ENCODE results near the gene PNP. TPM values are rescaled to one million over a fixed set of nuclear protein-coding genes. Genes with fewer than 3 reads are reported as not detected.

The PNP gene
- total RNA-seq, 1 experiment from 2014 or later, result 97.0 TPM

DNA sequence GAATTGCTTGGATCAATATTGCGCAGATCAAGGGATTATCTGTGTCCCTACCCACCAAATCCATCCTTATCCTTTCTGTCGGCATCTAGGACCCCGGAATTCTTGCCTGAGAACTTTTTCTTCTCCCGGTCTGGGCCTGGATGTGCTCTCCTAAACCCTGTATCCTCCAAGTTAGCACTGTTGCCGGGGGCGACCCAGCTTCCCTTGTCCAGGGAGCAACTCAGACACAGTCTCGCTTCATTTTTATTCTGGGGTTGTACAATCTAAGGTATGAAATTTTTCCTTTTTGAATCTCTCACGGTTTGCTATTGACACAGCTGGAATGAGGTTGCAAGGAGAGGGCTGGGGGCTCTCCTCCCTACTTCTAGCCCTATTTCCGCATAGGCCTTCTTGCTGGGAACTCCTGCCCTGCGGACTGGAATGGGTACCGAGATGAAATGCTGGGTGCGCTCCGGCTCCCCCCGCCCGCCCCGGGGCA lies 403 bp upstream of the PNP start:
- no peak for DNase-seq (ENCODE audit: low spot score)
- no TSS peak for BruUV-seq (replicated peaks)
- peaks cover 22% of the 10 kb centered on the region for H3K36me3 ChIP-seq (ENCODE audit: insufficient read depth, low read length, poor library complexity, severe bottlenecking)
- POLR2A ChIA-PET (ENCODE audit: low non-redundant PET), result no interaction called here
- no peaks in the 10 kb centered on the region for H3K9me3 ChIP-seq (ENCODE audit: low read depth, low read length, poor library complexity, severe bottlenecking)
- no peak overlapping the region for H3K27ac ChIP-seq (ENCODE audit: low read depth, low read length, poor library complexity, severe bottlenecking)
- intact Hi-C loops (cut with micrococcal nuclease; ENCODE audit: unreplicated experiment), result no loop called here
- CTCF ChIA-PET, result no interaction called here
- TF ChIP-seq, protein P1, sequence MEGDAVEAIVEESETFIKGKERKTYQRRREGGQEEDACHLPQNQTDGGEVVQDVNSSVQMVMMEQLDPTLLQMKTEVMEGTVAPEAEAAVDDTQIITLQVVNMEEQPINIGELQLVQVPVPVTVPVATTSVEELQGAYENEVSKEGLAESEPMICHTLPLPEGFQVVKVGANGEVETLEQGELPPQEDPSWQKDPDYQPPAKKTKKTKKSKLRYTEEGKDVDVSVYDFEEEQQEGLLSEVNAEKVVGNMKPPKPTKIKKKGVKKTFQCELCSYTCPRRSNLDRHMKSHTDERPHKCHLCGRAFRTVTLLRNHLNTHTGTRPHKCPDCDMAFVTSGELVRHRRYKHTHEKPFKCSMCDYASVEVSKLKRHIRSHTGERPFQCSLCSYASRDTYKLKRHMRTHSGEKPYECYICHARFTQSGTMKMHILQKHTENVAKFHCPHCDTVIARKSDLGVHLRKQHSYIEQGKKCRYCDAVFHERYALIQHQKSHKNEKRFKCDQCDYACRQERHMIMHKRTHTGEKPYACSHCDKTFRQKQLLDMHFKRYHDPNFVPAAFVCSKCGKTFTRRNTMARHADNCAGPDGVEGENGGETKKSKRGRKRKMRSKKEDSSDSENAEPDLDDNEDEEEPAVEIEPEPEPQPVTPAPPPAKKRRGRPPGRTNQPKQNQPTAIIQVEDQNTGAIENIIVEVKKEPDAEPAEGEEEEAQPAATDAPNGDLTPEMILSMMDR (conservative IDR thresholded peaks at IDR 0.05; ENCODE audit: low read depth, low read length), result no peak
- no peak for TF ChIP-seq EZH2 (IDR thresholded peaks at IDR 0.05; ENCODE audit: borderline replicate concordance, low read depth, low read length, poor library complexity, severe bottlenecking)
- H3K4me1 ChIP-seq (ENCODE audit: insufficient read depth, low read length, poor library complexity, severe bottlenecking), result peaks cover 9% of the 10 kb centered on the region
- no peaks in the 10 kb centered on the region for H3K27me3 ChIP-seq (replicated peaks; ENCODE audit: insufficient read depth, low read depth, low read length, poor library complexity)
- H3K4me3 ChIP-seq (ENCODE audit: low read depth, low read length, poor library complexity, severe bottlenecking), result peak overlapping the region; percentile 87

DNA sequence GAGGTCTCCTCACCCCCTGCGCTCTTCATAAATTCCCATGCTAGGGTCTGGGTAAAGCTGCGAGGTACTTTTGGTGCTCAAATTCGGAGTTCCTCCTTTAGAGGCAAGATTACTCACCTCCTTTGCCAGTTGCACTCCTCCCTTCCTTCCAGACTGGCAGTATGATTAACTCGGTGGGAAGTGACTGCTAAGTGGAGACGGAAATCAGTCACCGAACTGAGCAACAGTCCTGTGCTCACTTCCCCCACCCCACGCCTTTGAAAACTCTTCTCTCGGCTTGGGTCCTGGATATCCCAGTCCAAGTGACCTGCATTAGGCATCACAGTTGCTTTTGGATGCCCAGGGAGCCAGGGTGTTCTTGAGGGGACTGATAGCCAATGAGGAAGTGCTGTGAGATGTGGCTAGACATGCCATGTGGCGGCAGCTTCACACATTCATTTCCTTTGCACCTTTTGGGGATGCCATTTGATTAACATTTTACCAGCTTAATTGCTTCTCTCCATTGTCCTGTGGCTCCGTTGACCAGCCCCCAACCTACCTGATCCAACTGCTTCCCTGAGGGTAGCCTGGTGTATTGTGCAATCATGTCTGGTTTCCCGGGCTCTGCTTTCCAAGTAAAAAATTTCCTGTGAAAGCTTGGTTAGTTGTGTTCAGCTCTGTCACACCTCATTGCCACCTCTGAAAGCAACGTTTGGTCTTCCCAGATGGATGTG lies 840 bp downstream of the PNP start:
- Histone ChIP-seq H3K27me3 (replicated peaks; ENCODE audit: insufficient read depth, low read depth, low read length, poor library complexity) (no peaks in the 10 kb centered on the region), H3K4me1 (ENCODE audit: insufficient read depth, low read length, poor library complexity, severe bottlenecking) (peaks cover 9% of the 10 kb centered on the region), H3K4me3 (ENCODE audit: low read depth, low read length, poor library complexity, severe bottlenecking) (peak overlapping the region; percentile 87), H3K36me3 (ENCODE audit: insufficient read depth, low read length, poor library complexity, severe bottlenecking) (peaks cover 35% of the 10 kb centered on the region), H3K9me3 (ENCODE audit: low read depth, low read length, poor library complexity, severe bottlenecking) (no peaks in the 10 kb centered on the region), H3K27ac (ENCODE audit: low read depth, low read length, poor library complexity, severe bottlenecking) (peak overlapping the region; percentile 85)
- no TSS peak for BruUV-seq (replicated peaks)
- peak; percentile 71 for DNase-seq (ENCODE audit: low spot score)
- TF ChIP-seq, protein P1 (conservative IDR thresholded peaks at IDR 0.05; ENCODE audit: low read depth, low read length), result no peak
- no peak for TF ChIP-seq EZH2 (IDR thresholded peaks at IDR 0.05; ENCODE audit: borderline replicate concordance, low read depth, low read length, poor library complexity, severe bottlenecking)
- intact Hi-C loops (cut with micrococcal nuclease; ENCODE audit: unreplicated experiment), result no loop called here
- ChIA-PET POLR2A (ENCODE audit: low non-redundant PET) (interaction anchor here (0.6 to 0.8 kb wide), 3 partner anchors 9 to 57 kb away, joined by 3 to 5 read pairs (median 3); partner anchors contain the start of gene PIP4P1), CTCF (no interaction called here)

DNA sequence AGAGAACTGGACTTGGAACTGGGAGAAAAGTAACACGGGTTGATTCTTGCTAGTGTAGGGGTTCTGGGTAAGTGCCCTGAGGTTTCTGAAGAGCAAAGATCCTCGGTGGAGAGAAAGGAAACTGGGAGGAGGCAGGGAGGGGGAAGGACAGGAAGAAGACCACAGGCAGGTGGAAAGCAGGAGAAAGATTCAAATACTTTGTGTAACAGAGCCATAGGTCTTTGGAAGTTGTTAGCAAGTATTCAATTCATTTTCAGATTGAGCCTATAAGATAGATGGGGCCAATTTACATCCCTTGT lies 1.3 kb downstream of the PNP start:
- BruUV-seq (replicated peaks), result no TSS peak
- CTCF ChIA-PET, result no interaction called here
- POLR2A ChIA-PET (ENCODE audit: low non-redundant PET), result no interaction called here
- Histone ChIP-seq H3K27me3 (replicated peaks; ENCODE audit: insufficient read depth, low read depth, low read length, poor library complexity) (no peaks in the 10 kb centered on the region), H3K36me3 (ENCODE audit: insufficient read depth, low read length, poor library complexity, severe bottlenecking) (peaks cover 40% of the 10 kb centered on the region), H3K27ac (ENCODE audit: low read depth, low read length, poor library complexity, severe bottlenecking) (peak overlapping the region; percentile 85), H3K4me3 (ENCODE audit: low read depth, low read length, poor library complexity, severe bottlenecking) (peak overlapping the region; percentile 87), H3K4me1 (ENCODE audit: insufficient read depth, low read length, poor library complexity, severe bottlenecking) (peaks cover 9% of the 10 kb centered on the region), H3K9me3 (ENCODE audit: low read depth, low read length, poor library complexity, severe bottlenecking) (no peaks in the 10 kb centered on the region)
- TF ChIP-seq, protein P1 (conservative IDR thresholded peaks at IDR 0.05; ENCODE audit: low read depth, low read length), result no peak
- intact Hi-C loops (cut with micrococcal nuclease; ENCODE audit: unreplicated experiment), result no loop called here
- no peak for DNase-seq (ENCODE audit: low spot score)

All from A673 (cell line).